B cell (primary cell): ENCODE data around the gene SRD5A1. TPM values are rescaled to one million over a fixed set of nuclear protein-coding genes. Genes with fewer than 3 reads are reported as not detected.
"Not testable (repeated sequence)": the region's sequence is repeated elsewhere in the genome, so short reads cannot be mapped to it uniquely, and the experiment has no call there.

Experiments
- ATAC-seq: fragments of 200-7000 bp; cut with Tn5 transposase; one replicate; pipeline ENCODE4 v1.10.0; 2021; ENCODE audit warnings: low read depth, mild to moderate bottlenecking, moderate number of reproducible peaks, moderate library complexity
- CTCF ChIA-PET: fragments of 350-600 bp; sonication (Branson Sonifier 250); formaldehyde crosslinking; loops from one replicate; lab custom pipeline; 2021; ENCODE audit warnings: antibody characterized with exemption, inconsistent platforms; lab: Charles Lee
- POLR2A ChIA-PET: fragments of 350-600 bp; sonication (Branson Sonifier 250); formaldehyde crosslinking; loops from one replicate; lab custom pipeline; 2021; ENCODE audit warnings: antibody characterized with exemption; lab: Charles Lee
- DNase-seq: peaks from one replicate; pipeline ENCODE4 v3.0.0; 2013
- H2AFZ ChIP-seq: 2 replicates; pipeline ENCODE4 v1.6.1; 2012; ENCODE audit warnings: mild to moderate bottlenecking, low read depth, low read length; ENCODE audit not compliant: insufficient read depth, poor library complexity, severe bottlenecking
- H3K27ac ChIP-seq, 2 donors: 1 replicate in 1 of 2; 2 replicates in 1 of 2; pipeline ENCODE4 v1.5.1; 2012 to 2013; ENCODE audit warnings: low read length in 2 of 2, mild to moderate bottlenecking in 2 of 2, moderate library complexity in 1 of 2
- H3K27me3 ChIP-seq, 4 experiments: fragments of 200-600 bp in 1 of 4; sonication (generic) in 1 of 4; replicated peaks in 1 of 4; 1 replicate in 2 of 4; 2 replicates in 2 of 4; pipeline versions ENCODE4 v1.6.1 to v1.7.0; 2013 to 2016; ENCODE audit warnings: low read length in 3 of 4, mild to moderate bottlenecking in 2 of 4, mixed read lengths in 1 of 4, moderate library complexity in 1 of 4; ENCODE audit not compliant: insufficient read depth in 4 of 4, control insufficient read depth in 3 of 4; ENCODE audit errors: control extremely low read depth in 1 of 4
- H3K36me3 ChIP-seq, 2 experiments: replicated peaks in 1 of 2; 1 replicate in 1 of 2; 2 replicates in 1 of 2; pipeline versions ENCODE4 v1.6.1 to v1.7.1; 2013; ENCODE audit warnings: low read length in 1 of 2; ENCODE audit not compliant: insufficient read depth in 2 of 2, control insufficient read depth in 1 of 2; ENCODE audit errors: control extremely low read depth in 1 of 2, extremely low read depth in 1 of 2
- H3K4me1 ChIP-seq, 2 donors: fragments of 200-600 bp in 1 of 2; sonication (generic) in 1 of 2; 1 replicate in 1 of 2; 2 replicates in 1 of 2; pipeline versions ENCODE4 v1.5.1 to v1.6.1; 2013 to 2017; ENCODE audit warnings: low read length in 2 of 2; ENCODE audit not compliant: control insufficient read depth in 2 of 2, insufficient read depth in 2 of 2
- H3K4me2 ChIP-seq: replicated peaks from 2 replicates; pipeline ENCODE3; 2012; ENCODE audit warnings: mild to moderate bottlenecking, low read depth, low read length; ENCODE audit not compliant: poor library complexity, severe bottlenecking
- H3K4me3 ChIP-seq, 5 experiments: fragments of 200-600 bp in 1 of 5; sonication (generic) in 1 of 5; 1 replicate in 3 of 5; 2 replicates in 2 of 5; pipeline versions ENCODE4 v1.5.1 to v1.7.0; 2011 to 2016; ENCODE audit warnings: low read length in 4 of 5, mild to moderate bottlenecking in 4 of 5, low read depth in 2 of 5, control low read depth in 1 of 5, moderate library complexity in 1 of 5; ENCODE audit not compliant: insufficient read depth in 1 of 5; ENCODE audit errors: control extremely low read depth in 1 of 5, extremely low read depth in 1 of 5
- H3K79me2 ChIP-seq: fragments of 200-600 bp; sonication (generic); one replicate; pipeline ENCODE4 v1.6.0; 2016; ENCODE audit warnings: low read length; ENCODE audit not compliant: control insufficient read depth, insufficient read depth
- H3K9ac ChIP-seq: fragments of 200-600 bp; sonication (generic); 2 replicates; pipeline ENCODE4 v1.6.1; 2017; ENCODE audit warnings: mild to moderate bottlenecking, low read length, moderate library complexity
- H3K9me3 ChIP-seq, 3 donors: one replicate each; pipeline versions ENCODE4 v1.6.1 to v1.7.1; 2013; ENCODE audit warnings: low read length in 2 of 3; ENCODE audit not compliant: control insufficient read depth in 2 of 3, insufficient read depth in 1 of 3; ENCODE audit errors: control extremely low read depth in 1 of 3
- H4K20me1 ChIP-seq: 2 replicates; pipeline ENCODE4 v1.6.0; 2012; ENCODE audit warnings: mild to moderate bottlenecking, low read length; ENCODE audit not compliant: insufficient read depth, control insufficient read depth, poor library complexity, severe bottlenecking
- H3K27ac Mint-ChIP-seq: one replicate; pipeline ENCODE4 v1.8.0; 2021; ENCODE audit warnings: mixed read lengths
- H3K27me3 Mint-ChIP-seq: one replicate; pipeline ENCODE4 v1.8.0; 2021; ENCODE audit warnings: mixed read lengths
- H3K4me1 Mint-ChIP-seq: one replicate; pipeline ENCODE4 v1.8.0; 2021; ENCODE audit warnings: mixed read lengths
- H3K4me3 Mint-ChIP-seq: one replicate; pipeline ENCODE4 v1.8.0; 2021; ENCODE audit warnings: mixed read lengths
- H3K9me3 Mint-ChIP-seq: one replicate; pipeline ENCODE4 v1.8.0; 2022; ENCODE audit warnings: mixed read lengths; ENCODE audit not compliant: insufficient read depth
- CTCF ChIP-seq: fragments of 200-600 bp; IDR thresholded peaks from one replicate; pipeline ENCODE4 v1.8.0; 2022; ENCODE audit warnings: antibody characterized with exemption, mild to moderate bottlenecking
- EZH2 ChIP-seq: IDR thresholded peaks from 2 replicates; pipeline ENCODE4 v1.6.1; 2012; ENCODE audit warnings: borderline replicate concordance, low read depth, mild to moderate bottlenecking, moderate library complexity, low read length; ENCODE audit not compliant: insufficient read depth, poor library complexity, severe bottlenecking
- WGBS: methylation state at CpG from one replicate; pipeline ENCODE4 v1.1.5; 2013; ENCODE audit warnings: missing lambda C conversion rate; ENCODE audit not compliant: insufficient coverage; 5-methylcytosine and 5-hydroxymethylcytosine counted together
- intact Hi-C: fragments of 100-400 bp; cut with micrococcal nuclease; formaldehyde crosslinking; loops from one replicate; pipeline ENCODE4 v1.10.0; 2022
- polyA plus RNA-seq: library from polyadenylated mRNA; depleted of rRNA; stranded (reverse); fragments of >200 nt; gene quantifications from 2 replicates; pipeline ENCODE4 v1.2.3, GENCODE V29; 2012
- total RNA-seq, 2 donors: library from RNA; stranded (reverse); fragments of 120-200 nt in 1 of 2; gene quantifications; 1 replicate in 1 of 2; 2 replicates in 1 of 2; pipeline versions ENCODE4 v1.2.3 to v1.2.4, GENCODE V29; 2013 to 2022

The SRD5A1 gene
- total and polyA plus RNA-seq, 2 donors (not counting 1 experiment from before 2014, with no cell fraction given), result 17.2 to 29.2 TPM

GRCh38 chr5:6642655-6643054 lies 9.4 kb downstream of the SRD5A1 start:
- Histone ChIP-seq H3K36me3 (peaks cover 0 to 6% of the 10 kb centered on the region in 2 experiments), H4K20me1 (no peaks in the 10 kb centered on the region), H3K4me3 (no peak overlapping the region), H3K9ac (no peak overlapping the region), H3K79me2 (peaks cover 32% of the 10 kb centered on the region), H3K9me3 (no peaks in the 10 kb centered on the region), H2AFZ (no peak overlapping the region), H3K27me3 (no peaks in the 10 kb centered on the region), H3K4me2 (no peak overlapping the region), H3K4me1 (no peaks in the 10 kb centered on the region), H3K27ac (no peak overlapping the region)
- ChIA-PET POLR2A (no interaction called here), CTCF (no interaction called here)
- Mint-ChIP-seq H3K27ac (no peak overlapping the region), H3K4me1 (no peaks in the 10 kb centered on the region), H3K27me3 (no peaks in the 10 kb centered on the region), H3K4me3 (no peak overlapping the region), H3K9me3 (no peaks in the 10 kb centered on the region)
- no peak for ATAC-seq
- WGBS, result no CpG with 5 or more reads among the region's 1 CpG
- TF ChIP-seq CTCF, result no peak
- TF ChIP-seq EZH2, result no peak
- intact Hi-C loops, result no loop called here
- DNase-seq, result no peak

- no peaks in the 10 kb centered on the region for H3K27me3 Mint-ChIP-seq
- H2AFZ ChIP-seq, result no peak overlapping the region
- no peaks in the 10 kb centered on the region for H3K9me3 Mint-ChIP-seq
- WGBS, result 100% methylated on average over 3 of the region's 6 CpGs
- peaks cover 0 to 8% (median 0%) of the 10 kb centered on the region in 3 donors for H3K9me3 ChIP-seq
- no peaks in the 10 kb centered on the region for H4K20me1 ChIP-seq
- H3K36me3 ChIP-seq, result peaks cover 0 to 5% of the 10 kb centered on the region in 2 experiments
- peaks cover 23% of the 10 kb centered on the region for H3K79me2 ChIP-seq
- H3K4me3 ChIP-seq, result no peak overlapping the region
- H3K27ac ChIP-seq, result no peak overlapping the region
- H3K4me1 ChIP-seq, result no peaks in the 10 kb centered on the region
- H3K27me3 ChIP-seq, result no peaks in the 10 kb centered on the region
- ATAC-seq (no peak), DNase-seq (no peak)
- POLR2A ChIA-PET, result no interaction called here
- no peak overlapping the region for H3K4me2 ChIP-seq
- H3K27ac Mint-ChIP-seq, result no peak overlapping the region
- intact Hi-C loops, result no loop called here
- no peak overlapping the region for H3K4me3 Mint-ChIP-seq
- peaks cover 2% of the 10 kb centered on the region for H3K4me1 Mint-ChIP-seq
- CTCF ChIA-PET, result no interaction called here
- H3K9ac ChIP-seq, result no peak overlapping the region
- TF ChIP-seq EZH2, result no peak
Measured at GRCh38 chr5:6644794-6645241, 11.6 kb downstream of the SRD5A1 start.

GRCh38 chr5:6645571-6646362 lies 12.5 kb downstream of the SRD5A1 start:
- H4K20me1 ChIP-seq, H3K4me1 Mint-ChIP-seq, H3K4me1 ChIP-seq, DNase-seq, ATAC-seq, H3K9me3 ChIP-seq, H2AFZ ChIP-seq, H3K4me2 ChIP-seq, H3K27me3 ChIP-seq, H3K27ac ChIP-seq, H3K36me3 ChIP-seq, H3K4me3 Mint-ChIP-seq, CTCF ChIA-PET, H3K27ac Mint-ChIP-seq, H3K27me3 Mint-ChIP-seq, H3K9me3 Mint-ChIP-seq, H3K9ac ChIP-seq, H3K4me3 ChIP-seq, intact Hi-C loops: not testable (repeated sequence)
- POLR2A ChIA-PET, result interaction anchor here (0.6 kb wide), 1 partner anchor 196 kb away, joined by 7 read pairs; no protein-coding TSS in a partner anchor
- peaks cover 23% of the 10 kb centered on the region for H3K79me2 ChIP-seq
- 100% methylated on average over 2 of the region's 11 CpGs for WGBS
